CD4-positive, alpha-beta T cell treated with Interleukin-15 for 4 hours (primary cell): ENCODE measurements around the gene SAP30BP.
A peak's percentile ranks its signal among the peaks of the same experiment; 100 is the strongest.

Source experiments
- DNase-seq: peaks from one replicate; pipeline ENCODE4 v3.0.0-alpha.2; 2020; ENCODE audit warnings: low spot score

SAP30BP gene

GRCh38 chr17:75666959-75667790, at the start of gene SAP30BP, which contains the start of gene RECQL5:
TSS of gene SAP30BP (plus strand) at chr17:75667338. CDS start at chr17:75667373, 35 bp downstream.
TSS of gene RECQL5 (minus strand) at chr17:75667154. CDS start at chr17:75666557, 597 bp downstream.
- DNase-seq, result peak; percentile 97

GRCh38 chr17:75617675-75618074, 49.5 kb upstream of the SAP30BP start:
- no peak for DNase-seq

- no peak for DNase-seq
These were observed 47.4 kb upstream of the SAP30BP start for GRCh38 chr17:75619506-75620431.

- no peak for DNase-seq
These were observed 45.6 kb upstream of the SAP30BP start for GRCh38 chr17:75621489-75621888.

DNA sequence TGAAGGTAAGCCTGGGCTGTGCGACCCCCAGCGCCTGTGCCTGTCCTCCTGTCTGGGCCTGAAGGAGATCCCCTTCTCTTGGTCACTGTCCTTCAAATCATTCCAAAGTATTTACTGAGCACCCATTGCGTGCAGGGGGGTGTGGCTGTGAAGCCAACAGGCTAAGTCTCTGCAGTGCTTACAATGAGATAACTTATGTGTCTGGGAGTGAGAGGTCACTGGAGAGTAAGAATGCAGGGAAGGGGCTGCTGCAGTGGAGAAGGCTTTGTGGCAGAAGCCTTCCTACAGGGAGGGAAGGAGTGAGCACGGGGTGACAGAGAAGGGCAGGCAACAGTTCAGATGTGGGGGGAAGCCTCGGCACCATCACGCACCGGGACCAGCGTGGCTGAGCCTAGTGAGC, 45.1 kb upstream of the SAP30BP start:
- no peak for DNase-seq

GRCh38 chr17:75622771-75623273, 44.3 kb upstream of the SAP30BP start:
- no peak for DNase-seq

GRCh38 chr17:75623386-75623785, 43.8 kb upstream of the SAP30BP start:
- DNase-seq, result no peak

GRCh38 chr17:75624021-75624420, 43.1 kb upstream of the SAP30BP start:
- no peak for DNase-seq

DNA sequence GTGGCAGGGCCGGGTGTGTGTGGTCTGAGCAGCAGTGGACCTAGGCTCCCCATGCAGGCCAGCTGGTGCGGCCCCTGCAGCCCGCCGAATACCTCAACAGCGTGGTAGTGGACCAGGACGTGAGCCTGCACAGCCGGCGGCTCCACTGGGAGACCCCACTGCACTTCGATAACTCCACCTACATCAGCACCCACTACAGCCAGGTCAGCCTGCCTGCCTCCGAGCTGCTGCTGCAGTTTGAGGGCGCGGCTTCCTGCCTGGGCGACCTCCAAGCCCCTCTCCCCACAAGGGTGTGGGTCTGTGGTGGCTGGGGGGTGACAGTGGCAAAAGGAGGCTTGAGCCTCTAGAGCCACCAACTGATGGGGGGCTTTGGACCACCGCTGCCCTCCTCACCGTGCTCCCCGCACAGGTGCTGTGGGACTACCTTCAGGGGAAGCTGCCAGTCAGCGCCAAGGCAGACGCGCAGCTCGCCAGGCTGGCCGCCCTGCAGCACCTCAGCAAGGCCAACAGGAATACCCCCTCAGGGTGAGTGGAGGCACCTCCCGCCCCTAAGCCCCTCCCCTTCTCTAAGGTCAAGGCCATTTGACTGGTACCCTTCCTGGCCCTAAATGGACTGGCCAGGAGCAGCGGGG, 42.3 kb upstream of the SAP30BP start:
- DNase-seq, result no peak

DNA sequence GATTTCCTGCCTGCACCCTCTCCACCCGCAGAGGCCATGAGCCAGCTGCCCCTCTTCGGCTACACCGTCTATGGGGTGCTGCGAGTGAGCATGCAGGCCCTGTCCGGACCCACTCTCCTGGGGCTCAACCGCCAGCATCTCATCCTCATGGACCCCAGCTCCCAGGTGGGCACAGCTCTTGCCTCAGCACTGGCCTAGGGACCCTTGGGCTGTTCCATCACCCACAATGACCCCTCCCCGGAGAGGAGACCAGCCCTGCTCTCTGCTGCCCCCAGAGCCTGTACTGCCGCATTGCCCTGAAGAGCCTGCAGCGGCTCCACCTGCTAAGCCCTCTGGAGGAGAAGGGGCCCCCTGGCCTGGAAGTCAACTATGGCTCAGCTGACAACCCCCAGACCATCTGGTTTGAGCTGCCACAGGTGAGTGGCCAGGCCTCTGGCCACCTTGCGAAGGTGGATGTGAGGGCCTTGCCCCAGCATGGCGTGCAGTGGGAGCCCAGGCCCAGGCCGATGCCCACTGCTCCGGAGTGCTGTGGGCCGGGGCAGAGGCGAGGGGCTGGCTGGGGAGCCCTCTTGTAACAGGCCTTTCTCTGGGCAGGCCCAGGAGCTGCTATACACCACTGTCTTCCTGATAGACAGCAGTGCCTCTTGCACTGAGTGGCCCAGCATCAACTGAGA, 41.2 kb upstream of the SAP30BP start:
- no peak for DNase-seq

- DNase-seq, result no peak
These were observed 40.6 kb upstream of the SAP30BP start for GRCh38 chr17:75626496-75627038.

- DNase-seq, result no peak
These were observed 40.0 kb upstream of the SAP30BP start for GRCh38 chr17:75627094-75627493.

DNA sequence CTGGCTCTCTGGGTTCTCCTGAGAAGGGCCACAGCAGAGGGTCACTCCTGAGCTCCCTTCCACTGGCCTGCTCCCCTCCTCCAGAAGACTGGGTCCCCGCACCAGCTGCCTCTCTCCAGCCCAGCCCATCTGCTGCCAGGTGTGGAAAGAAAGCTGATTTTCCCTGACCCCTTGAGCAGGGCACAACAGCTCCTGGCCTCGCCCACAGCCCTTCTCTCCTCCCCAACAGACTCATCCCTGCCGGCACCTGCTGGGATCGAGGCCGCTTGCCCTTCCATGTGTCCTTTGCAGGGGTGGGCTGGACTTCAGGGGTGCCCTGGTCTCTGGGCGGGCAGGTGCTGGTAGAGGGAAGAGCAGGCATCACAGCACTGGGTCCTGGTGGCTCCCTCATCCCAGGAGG, 38.7 kb upstream of the SAP30BP start:
- DNase-seq, result no peak

- no peak for DNase-seq
These were observed 38.0 kb upstream of the SAP30BP start for GRCh38 chr17:75629157-75629556.

DNA sequence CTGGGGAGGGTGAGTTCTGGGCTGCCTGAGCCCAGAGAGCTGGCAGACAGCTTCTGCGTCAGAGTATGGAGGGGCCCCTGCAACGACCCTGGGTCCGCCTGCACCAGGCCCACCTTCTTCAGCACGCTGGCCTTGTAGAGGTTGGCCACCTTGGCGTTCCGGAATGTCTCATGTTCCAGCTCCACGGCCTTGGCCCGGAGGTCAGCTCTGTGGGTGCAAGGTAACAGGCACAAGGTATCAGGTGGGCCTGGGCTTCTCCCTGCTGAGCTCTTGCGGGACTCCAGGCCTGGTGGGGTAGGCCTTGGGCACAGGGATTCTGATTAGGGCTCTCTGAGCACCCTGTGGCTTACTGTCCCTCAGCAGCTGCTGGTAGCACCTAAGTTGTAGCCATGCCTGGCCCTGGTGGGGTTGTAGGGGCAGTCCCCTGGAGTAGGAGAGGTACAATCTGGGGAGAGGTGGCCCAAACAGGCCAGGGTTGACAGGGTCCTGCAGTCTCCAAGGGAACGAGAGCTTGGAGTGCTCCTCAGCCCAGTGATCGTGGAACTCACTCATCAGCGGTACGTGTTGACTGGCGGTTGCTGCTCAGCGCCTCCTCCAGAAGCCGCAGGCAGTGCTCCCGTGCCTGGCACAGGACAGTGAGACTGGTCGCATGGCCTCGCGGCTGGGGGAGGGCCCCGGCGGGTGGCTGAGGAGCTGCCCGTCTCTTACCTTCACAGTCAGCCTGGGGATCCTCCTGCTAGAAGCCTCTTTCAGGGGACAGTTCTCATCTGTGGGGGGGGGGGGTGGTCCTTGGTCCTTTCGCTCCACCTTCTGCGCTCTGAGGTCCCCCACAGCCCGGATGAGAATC, 36.8 kb upstream of the SAP30BP start:
- DNase-seq, result no peak

GRCh38 chr17:75631353-75631752, 35.8 kb upstream of the SAP30BP start:
- no peak for DNase-seq

DNA sequence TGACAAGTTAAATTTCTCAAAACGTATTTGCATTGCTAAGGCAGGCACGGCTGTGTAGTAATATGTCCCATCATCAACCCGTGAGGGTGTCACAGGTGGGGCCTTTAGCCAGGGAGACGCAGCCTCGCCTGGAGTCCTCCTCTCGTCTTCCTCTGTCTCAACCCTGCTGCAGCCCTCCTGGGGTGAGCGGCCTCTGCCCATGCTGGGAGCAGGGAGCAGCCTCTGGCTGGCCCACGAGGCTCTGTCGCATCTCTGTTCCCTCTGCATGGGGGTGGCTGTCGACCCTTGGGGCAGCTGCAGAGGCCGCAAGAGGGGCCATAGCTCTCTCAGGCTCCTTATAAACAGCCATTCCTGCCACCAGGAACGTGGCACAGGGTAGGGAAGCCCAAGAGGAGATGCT, 34.7 kb upstream of the SAP30BP start:
- DNase-seq, result no peak

- peak; percentile 80 for DNase-seq
These were observed 34.2 kb upstream of the SAP30BP start, which contains the start of gene SMIM5 for GRCh38 chr17:75632863-75633485. TSS of gene SMIM5 (plus strand) at chr17:75633434. CDS start at chr17:75640202, 6,768 bp downstream.

DNA sequence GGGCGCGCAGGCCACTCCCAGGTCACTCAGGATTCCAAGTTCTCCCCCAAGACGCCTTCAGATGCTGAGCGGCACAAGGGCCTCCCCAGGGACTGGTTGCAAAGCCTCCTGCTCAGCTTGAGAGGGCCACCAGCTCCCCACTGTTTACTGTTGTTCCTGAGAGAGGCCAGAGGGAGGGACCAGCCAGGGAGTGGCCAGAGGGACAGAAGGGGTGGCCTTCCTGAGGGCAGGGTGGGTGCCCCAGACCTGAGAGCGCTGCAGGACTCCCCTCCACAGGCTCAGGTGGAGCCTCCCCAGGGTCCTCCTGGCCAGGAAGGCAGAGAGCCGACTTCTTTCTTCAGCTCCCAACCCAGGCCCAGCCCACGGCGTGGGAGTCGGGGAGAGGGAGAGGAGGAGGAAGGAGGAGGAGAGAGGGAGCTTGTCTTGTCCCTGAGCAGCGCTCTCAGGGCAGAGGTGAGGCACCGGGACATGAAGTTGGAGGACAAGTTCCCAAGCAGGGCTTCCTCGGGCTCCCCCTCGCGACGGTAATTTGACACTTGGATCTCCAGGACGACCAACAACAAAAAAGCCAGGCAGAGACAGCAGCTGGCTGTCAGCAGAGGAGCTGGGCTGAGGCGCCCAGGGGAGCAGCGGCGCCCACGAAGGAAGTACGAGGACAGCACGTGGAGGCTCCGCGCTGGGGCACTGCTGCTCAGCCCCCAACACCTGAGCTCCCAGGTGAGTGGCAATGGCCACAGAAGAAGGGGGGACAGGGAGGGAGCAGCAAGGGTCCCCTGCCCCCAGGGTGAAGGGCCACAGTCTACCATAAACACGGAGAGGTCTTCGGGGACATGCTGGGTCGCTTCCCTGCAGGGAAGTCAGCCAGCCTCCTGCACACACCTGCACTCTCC, 33.4 kb upstream of the SAP30BP start:
- peak; percentile 39 for DNase-seq
